Inflammatory macrophage treated with lipopolysaccharide for 1 hour (primary cell): ENCODE data around the gene C4orf54.

ENCODE experiments used
- DNase-seq, 2 donors: peaks; one replicate each; pipeline ENCODE4 v3.0.0-alpha.2; 2020 to 2022

C4orf54 gene

DNA sequence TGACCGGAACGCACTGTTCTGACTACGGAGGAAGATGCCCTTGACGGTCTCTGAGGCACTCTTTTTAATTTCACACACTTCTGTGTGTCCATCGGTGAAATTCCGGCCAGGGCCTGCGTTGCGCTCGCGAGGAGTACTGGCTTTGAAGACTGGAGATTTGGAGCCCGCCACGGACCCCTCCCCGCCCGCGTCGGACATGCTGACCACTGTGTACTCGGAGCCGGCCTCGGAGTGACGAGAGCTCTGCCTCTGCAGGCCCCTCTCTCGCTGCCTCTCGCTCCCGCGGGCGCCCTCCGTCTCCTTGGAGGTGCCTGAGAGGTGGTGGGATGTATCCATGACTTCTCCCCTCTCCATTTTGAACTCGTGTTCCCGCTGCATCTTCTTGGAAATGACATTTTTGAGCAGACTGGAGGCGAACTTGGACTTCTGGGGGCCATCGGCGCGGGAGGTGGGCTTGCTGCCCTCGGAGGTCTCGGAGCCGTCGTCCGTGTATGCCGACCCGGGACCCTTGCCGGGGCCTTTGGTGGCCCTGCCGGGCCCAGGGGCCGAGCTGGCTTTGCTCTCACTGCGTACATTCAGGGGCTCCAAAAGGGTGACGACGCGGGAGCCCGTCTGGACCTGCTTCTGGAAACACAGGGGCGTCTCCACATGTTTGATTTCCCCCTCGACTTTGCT, 5.7 kb downstream of the C4orf54 start:
- DNase-seq = no peak

- no peak for DNase-seq
These were observed 6.4 kb downstream of the C4orf54 start for GRCh38 chr4:99651016-99651769.

DNA sequence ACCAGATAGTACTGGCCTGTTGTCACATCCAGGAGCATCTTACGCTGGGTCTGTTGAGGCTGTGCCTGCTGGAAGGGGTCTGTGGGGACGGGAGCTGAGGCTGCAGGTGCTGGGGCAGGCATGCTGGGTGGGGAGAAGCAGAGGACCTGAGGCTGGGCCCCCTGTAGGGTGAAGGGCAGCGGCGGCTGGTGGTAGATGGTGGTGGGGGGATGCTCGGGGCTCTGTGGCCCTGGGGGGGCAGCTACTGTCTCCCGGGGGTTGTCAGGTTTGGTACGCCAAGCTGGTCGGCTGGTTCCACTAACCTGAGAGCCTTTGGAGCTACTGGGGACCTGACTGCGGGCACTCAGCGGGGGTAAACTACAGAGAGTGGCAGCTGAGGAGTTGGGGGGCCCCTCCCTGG, 7.8 kb downstream of the C4orf54 start:
- DNase-seq = no peak

GRCh38 chr4:99649208-99649607, 8.4 kb downstream of the C4orf54 start:
- DNase-seq = no peak

DNA sequence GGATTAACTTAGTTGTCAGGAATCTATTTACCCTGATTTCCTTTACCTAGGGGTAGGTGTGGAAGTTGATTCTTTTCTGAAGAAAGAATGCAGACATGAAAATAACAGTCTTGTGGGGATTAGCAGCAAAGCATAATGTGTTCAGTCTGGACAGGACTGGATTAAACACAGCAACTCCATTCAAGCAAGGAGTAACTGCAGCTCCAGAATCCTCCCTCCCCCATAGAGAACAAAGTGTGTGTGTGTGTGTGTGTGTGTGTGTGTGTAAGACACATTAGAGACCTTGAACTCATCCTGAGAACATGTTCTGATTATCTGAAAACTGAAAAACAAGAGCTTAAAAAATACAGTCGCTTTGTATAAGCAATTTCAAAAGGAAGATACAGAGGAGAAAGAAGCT, 9.3 kb downstream of the C4orf54 start:
- no peak for DNase-seq

GRCh38 chr4:99647071-99647470, 10.6 kb downstream of the C4orf54 start:
- no peak for DNase-seq

DNA sequence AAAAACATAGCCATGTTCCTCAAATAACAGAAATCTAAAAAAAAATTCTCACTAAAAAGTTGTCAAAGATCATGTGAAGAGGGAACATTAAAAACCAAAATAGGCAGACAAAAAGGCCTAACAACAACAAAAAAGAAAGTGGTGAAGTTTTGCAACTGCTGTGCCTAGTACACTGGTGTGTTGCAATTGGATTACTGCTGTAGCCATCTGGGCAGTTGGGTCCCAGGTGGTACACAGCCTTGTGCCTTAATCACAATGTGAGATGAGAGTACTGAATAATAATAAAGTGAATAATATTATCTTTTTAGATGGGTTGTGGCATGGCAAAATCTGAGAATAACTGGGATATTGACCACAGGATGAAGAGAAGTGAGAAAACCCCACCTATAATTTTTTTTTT, 12.0 kb downstream of the C4orf54 start:
- DNase-seq = no peak

- no peak for DNase-seq
These were observed 12.6 kb downstream of the C4orf54 start for GRCh38 chr4:99645036-99645435.

GRCh38 chr4:99644453-99644852, 13.2 kb downstream of the C4orf54 start:
- no peak for DNase-seq

DNA sequence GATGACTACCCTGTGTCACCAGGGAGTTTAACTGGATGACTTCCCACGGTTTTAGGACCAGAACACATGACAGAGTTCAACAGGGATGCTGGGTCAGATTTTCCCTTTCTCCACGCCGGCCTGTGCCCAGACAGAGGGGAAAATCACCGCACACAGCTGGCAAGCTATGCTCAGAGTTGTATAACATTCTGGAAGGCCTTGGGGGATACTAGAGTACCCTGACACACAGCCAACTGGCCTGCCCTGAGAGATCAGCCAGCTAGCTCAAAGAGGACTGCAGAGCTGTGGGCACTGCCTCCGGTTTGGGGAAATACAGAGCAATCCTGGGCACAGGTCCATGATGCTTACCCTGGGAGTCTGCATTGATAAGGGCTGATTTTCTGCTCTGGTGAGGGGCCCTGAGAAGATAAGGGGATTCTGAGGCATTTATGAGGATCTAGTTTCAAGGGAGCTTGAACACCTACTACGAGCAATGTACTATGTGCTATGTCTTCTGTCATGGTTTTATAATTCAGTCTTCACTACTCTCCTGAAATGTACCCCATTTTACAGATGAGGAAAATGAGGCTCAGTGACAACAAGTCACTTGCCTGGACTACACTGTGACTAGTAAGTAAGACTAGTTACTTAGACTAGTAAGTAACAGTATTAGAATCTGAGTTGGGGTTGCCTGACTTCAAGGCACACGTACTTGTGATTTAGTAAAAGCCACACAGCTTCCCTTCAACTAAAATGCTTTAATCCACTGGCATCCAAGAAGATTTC, 14.7 kb downstream of the C4orf54 start:
- DNase-seq = no peak

GRCh38 chr4:99640676-99641075, 17.0 kb downstream of the C4orf54 start:
- no peak for DNase-seq

DNA sequence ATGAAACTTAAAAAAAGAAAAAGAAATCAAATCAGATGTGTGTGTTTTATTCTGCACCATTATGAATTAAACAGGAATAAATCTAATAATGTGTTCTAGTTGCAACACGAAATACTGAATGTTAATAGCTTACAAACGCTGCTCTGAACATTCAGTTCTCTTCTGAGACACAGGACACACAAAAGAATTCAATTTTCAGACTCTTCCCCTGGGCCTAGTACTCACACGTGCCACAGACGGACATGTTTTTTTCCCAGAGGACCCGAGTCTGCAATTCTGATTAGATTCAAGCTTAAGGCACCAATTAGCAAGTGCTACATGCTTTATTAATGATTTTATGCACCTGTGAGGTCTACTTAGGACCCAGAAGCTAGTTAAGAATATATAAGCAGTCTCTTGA, 20.5 kb downstream of the C4orf54 start:
- DNase-seq = no peak

- no peak for DNase-seq
These were observed 21.2 kb downstream of the C4orf54 start for GRCh38 chr4:99636422-99636821.

DNA sequence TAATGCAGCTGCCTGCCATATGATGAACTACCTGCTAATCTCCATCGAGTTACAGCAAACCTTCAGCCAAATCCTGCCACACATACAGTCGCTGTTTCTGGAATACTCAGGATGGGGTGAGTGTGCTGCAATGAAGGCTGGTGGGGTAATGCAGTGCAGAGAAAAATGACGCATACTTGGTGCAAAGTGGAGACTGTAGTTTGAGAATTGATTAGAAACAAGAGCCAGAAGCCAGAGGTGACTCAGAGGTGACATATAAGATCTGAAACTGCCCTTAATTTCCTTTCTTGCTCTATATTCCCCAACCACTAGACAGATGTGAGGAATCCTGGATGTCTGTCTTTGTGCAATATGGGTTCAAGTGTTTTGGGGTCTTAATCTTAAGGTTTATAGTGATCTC, 22.0 kb downstream of the C4orf54 start:
- DNase-seq = no peak

- no peak for DNase-seq
These were observed 22.8 kb downstream of the C4orf54 start for GRCh38 chr4:99634742-99635360.

- no peak for DNase-seq
These were observed 23.9 kb downstream of the C4orf54 start for GRCh38 chr4:99633772-99634171.

DNA sequence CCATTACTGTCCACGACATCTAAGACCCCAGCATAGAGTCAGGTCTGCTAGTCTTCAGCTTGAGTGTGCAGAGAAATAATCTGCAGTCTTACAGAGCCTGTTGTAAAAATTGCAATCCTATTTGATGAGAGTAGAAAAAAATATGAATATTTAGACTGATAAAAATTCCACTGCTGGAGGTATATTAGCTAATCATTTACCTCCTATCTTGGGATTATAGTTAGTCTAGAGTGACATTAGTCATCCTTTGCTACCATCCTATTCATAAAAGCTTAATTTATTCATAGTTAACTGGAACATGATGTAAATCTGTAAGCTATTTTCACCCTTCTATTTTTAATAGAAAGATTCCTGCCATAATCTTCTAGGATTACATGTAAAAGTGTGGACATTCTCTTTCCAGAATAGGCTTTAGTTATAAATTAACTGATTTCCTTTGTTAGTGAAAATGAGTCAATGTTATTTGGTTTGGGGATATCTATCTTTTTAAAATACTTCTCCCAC, 26.7 kb downstream of the C4orf54 start:
- no peak for DNase-seq

GRCh38 chr4:99629962-99630554, 27.6 kb downstream of the C4orf54 start:
- DNase-seq = no peak

DNA sequence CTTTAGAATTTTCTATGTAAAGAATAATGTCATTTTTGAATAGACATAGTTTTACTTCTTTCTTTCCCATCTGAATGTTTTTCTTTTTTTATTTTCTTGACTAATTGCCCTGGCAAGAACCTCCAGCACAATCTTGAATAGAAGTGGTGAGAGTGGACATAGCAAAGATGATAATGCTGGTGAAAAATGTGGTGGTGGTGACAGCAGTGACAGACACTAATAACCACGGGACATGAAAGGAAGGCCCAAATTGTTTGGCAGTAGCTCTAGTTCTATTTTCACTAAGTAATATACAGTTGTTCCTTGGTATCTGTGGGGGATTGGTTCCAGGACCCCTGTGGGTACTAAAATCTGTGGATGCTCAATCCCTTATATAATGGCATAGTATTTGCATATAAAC, 29.6 kb downstream of the C4orf54 start:
- no peak for DNase-seq

GRCh38 chr4:99625369-99625768, 32.3 kb downstream of the C4orf54 start:
- no peak for DNase-seq

- DNase-seq = no peak
These were observed 33.4 kb downstream of the C4orf54 start for GRCh38 chr4:99624141-99624719.

- DNase-seq = no peak
These were observed 35.3 kb downstream of the C4orf54 start for GRCh38 chr4:99622341-99622740.
